Mesenchymal stem cell (in vitro differentiated cells and primary cell): ENCODE data around the gene LPCAT3.
A peak's percentile ranks its signal among the peaks of the same experiment; 100 is the strongest.

Experiments used
- DNase-seq: peaks from one replicate; pipeline ENCODE4 v3.0.0-alpha.2; 2013
- H2AFZ ChIP-seq: one replicate; pipeline ENCODE4 v1.6.1; 2013; ENCODE audit warnings: low read depth, mild to moderate bottlenecking, control low read depth, inconsistent platforms, low read length, moderate library complexity
- H2AK5ac ChIP-seq: 2 replicates; pipeline ENCODE4 v1.6.1; 2013; ENCODE audit warnings: low read length, moderate library complexity, mild to moderate bottlenecking, inconsistent platforms; ENCODE audit not compliant: severe bottlenecking
- H2BK120ac ChIP-seq: one replicate; pipeline ENCODE4 v1.6.1; 2013; ENCODE audit warnings: low read depth, mild to moderate bottlenecking, inconsistent platforms, low read length, moderate library complexity
- H2BK12ac ChIP-seq, 2 experiments: one replicate each; pipeline ENCODE4 v1.6.1; 2013; ENCODE audit warnings: inconsistent platforms in 2 of 2, low read length in 2 of 2, mild to moderate bottlenecking in 2 of 2, moderate library complexity in 2 of 2, control low read depth in 1 of 2
- H2BK15ac ChIP-seq: one replicate; pipeline ENCODE4 v1.6.1; 2013; ENCODE audit warnings: mild to moderate bottlenecking, low read depth, inconsistent platforms; ENCODE audit not compliant: poor library complexity, severe bottlenecking
- H2BK5ac ChIP-seq: 2 replicates; pipeline ENCODE4 v1.6.1; 2013; ENCODE audit warnings: low read depth, mild to moderate bottlenecking, low read length, control low read depth, inconsistent platforms; ENCODE audit not compliant: poor library complexity, severe bottlenecking
- H3K14ac ChIP-seq, 2 experiments: one replicate each; pipeline ENCODE4 v1.6.1; 2013; ENCODE audit warnings: inconsistent platforms in 2 of 2, low read length in 2 of 2, control low read depth in 1 of 2, mild to moderate bottlenecking in 1 of 2, moderate library complexity in 1 of 2
- H3K18ac ChIP-seq, 2 experiments: one replicate each; pipeline ENCODE4 v1.6.1; 2013; ENCODE audit warnings: inconsistent platforms in 2 of 2, low read length in 2 of 2, control low read depth in 1 of 2, low read depth in 1 of 2, mild to moderate bottlenecking in 1 of 2
- H3K23ac ChIP-seq, 2 experiments: one replicate each; pipeline ENCODE4 v1.6.1; 2013; ENCODE audit warnings: inconsistent platforms in 2 of 2, low read length in 2 of 2, mild to moderate bottlenecking in 2 of 2, moderate library complexity in 2 of 2, control low read depth in 1 of 2
- H3K27ac ChIP-seq: 2 replicates; pipeline ENCODE4 v1.5.1; 2013; ENCODE audit warnings: mild to moderate bottlenecking, moderate library complexity, low read length, control low read depth, inconsistent platforms; ENCODE audit not compliant: poor library complexity, severe bottlenecking
- H3K27me3 ChIP-seq, 2 experiments: 2 replicates each; pipeline versions ENCODE4 v1.6.1 to v1.7.0; 2013; ENCODE audit warnings: low read length in 2 of 2, mild to moderate bottlenecking in 2 of 2, moderate library complexity in 2 of 2, control low read depth in 1 of 2, inconsistent platforms in 1 of 2; ENCODE audit not compliant: control insufficient read depth in 1 of 2, insufficient read depth in 1 of 2
- H3K36me3 ChIP-seq, 2 experiments: 2 replicates each; pipeline versions ENCODE4 v1.6.1 to v1.7.0; 2013; ENCODE audit warnings: low read length in 2 of 2, control low read depth in 1 of 2, inconsistent platforms in 1 of 2, low read depth in 1 of 2, mild to moderate bottlenecking in 1 of 2; ENCODE audit not compliant: insufficient read depth in 2 of 2, control insufficient read depth in 1 of 2
- H3K4ac ChIP-seq, 2 experiments: one replicate each; pipeline ENCODE4 v1.6.1; 2013; ENCODE audit warnings: inconsistent platforms in 2 of 2, low read length in 2 of 2, mild to moderate bottlenecking in 2 of 2, moderate library complexity in 2 of 2, control low read depth in 1 of 2, low read depth in 1 of 2
- H3K4me1 ChIP-seq: 2 replicates; pipeline ENCODE4 v1.6.1; 2013; ENCODE audit warnings: low read depth, low read length, control low read depth; ENCODE audit not compliant: control insufficient read depth, insufficient read depth
- H3K4me2 ChIP-seq: 2 replicates; pipeline ENCODE4 v1.6.1; 2013; ENCODE audit warnings: low read length, mild to moderate bottlenecking, inconsistent platforms; ENCODE audit not compliant: poor library complexity, severe bottlenecking
- H3K4me3 ChIP-seq, 2 experiments: 2 replicates each; pipeline versions ENCODE4 v1.5.1 to v1.7.0; 2013; ENCODE audit warnings: low read length in 2 of 2, mild to moderate bottlenecking in 2 of 2, control low read depth in 1 of 2, low read depth in 1 of 2; ENCODE audit not compliant: insufficient read depth in 1 of 2
- H3K79me1 ChIP-seq: replicated peaks from 2 replicates; pipeline ENCODE4 v1.6.1; 2013; ENCODE audit warnings: mild to moderate bottlenecking, control low read depth, low read length, inconsistent platforms; ENCODE audit not compliant: poor library complexity, severe bottlenecking
- H3K9ac ChIP-seq: 2 replicates; pipeline ENCODE4 v1.7.0; 2013; ENCODE audit warnings: mild to moderate bottlenecking, low read length, moderate library complexity
- H3K9me3 ChIP-seq: 2 replicates; pipeline ENCODE4 v1.7.0; 2013; ENCODE audit warnings: mild to moderate bottlenecking, low read length; ENCODE audit not compliant: control insufficient read depth
- H4K8ac ChIP-seq: one replicate; pipeline ENCODE4 v1.6.1; 2013; ENCODE audit warnings: inconsistent platforms, mild to moderate bottlenecking, low read length, moderate library complexity
- H4K91ac ChIP-seq: one replicate; pipeline ENCODE4 v1.6.1; 2013; ENCODE audit warnings: mild to moderate bottlenecking, low read length, inconsistent platforms
- WGBS: methylation state at CpG from one replicate; pipeline ENCODE4 v1.1.7; 2013; ENCODE audit warnings: mixed read lengths; 5-methylcytosine and 5-hydroxymethylcytosine counted together

Gene LPCAT3

GRCh38 chr12:6950401-6950801 lies 67.9 kb downstream of the LPCAT3 start:
- no peak overlapping the region for H3K4me3 ChIP-seq
- H3K4me2 ChIP-seq, result no peak overlapping the region
- peaks cover 5% of the 10 kb centered on the region for H3K79me1 ChIP-seq
- no peak overlapping the region for H4K8ac ChIP-seq
- H3K9ac ChIP-seq, result no peak overlapping the region
- peaks cover 8 to 18% of the 10 kb centered on the region in 2 experiments for H3K36me3 ChIP-seq
- no peak overlapping the region for H4K91ac ChIP-seq
- no peak overlapping the region for H3K14ac ChIP-seq
- H2AK5ac ChIP-seq, result no peak overlapping the region
- H2BK5ac ChIP-seq, result no peak overlapping the region
- DNase-seq, result no peak
- WGBS, result 98% methylated on average over 1 of the region's 1 CpG
- H2BK15ac ChIP-seq, result no peak overlapping the region
- no peak overlapping the region for H3K4ac ChIP-seq
- H3K27ac ChIP-seq, result no peak overlapping the region
- H2AFZ ChIP-seq, result no peak overlapping the region
- peaks cover 0 to 15% of the 10 kb centered on the region in 2 experiments for H3K27me3 ChIP-seq
- no peak overlapping the region for H2BK120ac ChIP-seq
- no peak overlapping the region for H2BK12ac ChIP-seq
- H3K4me1 ChIP-seq, result peaks cover 27% of the 10 kb centered on the region
- no peak overlapping the region for H3K23ac ChIP-seq
- H3K9me3 ChIP-seq, result no peaks in the 10 kb centered on the region
- H3K18ac ChIP-seq, result no peak overlapping the region

GRCh38 chr12:6948873-6949594 lies 69.2 kb downstream of the LPCAT3 start:
- H4K91ac ChIP-seq, result no peak overlapping the region
- no peak overlapping the region for H3K4me2 ChIP-seq
- no peak overlapping the region for H2BK120ac ChIP-seq
- no peak overlapping the region for H2AFZ ChIP-seq
- H2BK5ac ChIP-seq, result no peak overlapping the region
- H3K79me1 ChIP-seq, result peaks cover 5% of the 10 kb centered on the region
- H3K4me1 ChIP-seq, result peaks cover 28% of the 10 kb centered on the region
- no peak overlapping the region for H2BK15ac ChIP-seq
- DNase-seq, result no peak
- H3K9ac ChIP-seq, result no peak overlapping the region
- H3K18ac ChIP-seq, result no peak overlapping the region
- no peaks in the 10 kb centered on the region for H3K9me3 ChIP-seq
- H3K27me3 ChIP-seq, result peaks cover 0 to 6% of the 10 kb centered on the region in 2 experiments
- no peak overlapping the region for H4K8ac ChIP-seq
- H2BK12ac ChIP-seq, result no peak overlapping the region
- H3K36me3 ChIP-seq, result peaks cover 10 to 11% of the 10 kb centered on the region in 2 experiments
- no peak overlapping the region for H3K27ac ChIP-seq
- no peak overlapping the region for H3K4me3 ChIP-seq
- H3K23ac ChIP-seq, result no peak overlapping the region
- no peak overlapping the region for H3K4ac ChIP-seq
- WGBS, result 95% methylated on average over 11 of the region's 15 CpGs
- H2AK5ac ChIP-seq, result no peak overlapping the region
- no peak overlapping the region for H3K14ac ChIP-seq

DNA sequence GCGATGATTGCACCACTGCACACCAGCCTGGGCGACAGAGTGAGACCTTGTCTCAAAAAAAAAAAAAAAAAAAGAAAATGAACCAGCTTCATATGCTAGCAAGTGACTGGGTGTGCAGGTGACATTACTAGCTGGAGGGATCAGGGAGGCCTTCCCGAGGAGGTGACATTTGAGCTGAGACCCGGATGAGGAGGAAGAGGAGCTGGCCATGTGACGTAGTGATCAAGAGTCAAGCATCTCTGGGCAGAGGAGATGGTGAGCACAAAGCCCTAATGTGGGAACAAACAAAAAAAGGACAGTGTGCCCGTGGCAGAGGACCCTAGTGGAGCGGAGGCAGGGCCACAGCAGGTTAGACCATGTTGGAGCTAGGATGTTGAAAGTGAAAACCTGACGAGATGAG lies 70.7 kb downstream of the LPCAT3 start:
- Histone ChIP-seq H3K9ac (no peak overlapping the region), H3K36me3 (peaks cover 10 to 11% of the 10 kb centered on the region in 2 experiments), H3K79me1 (peaks cover 5% of the 10 kb centered on the region)

DNA sequence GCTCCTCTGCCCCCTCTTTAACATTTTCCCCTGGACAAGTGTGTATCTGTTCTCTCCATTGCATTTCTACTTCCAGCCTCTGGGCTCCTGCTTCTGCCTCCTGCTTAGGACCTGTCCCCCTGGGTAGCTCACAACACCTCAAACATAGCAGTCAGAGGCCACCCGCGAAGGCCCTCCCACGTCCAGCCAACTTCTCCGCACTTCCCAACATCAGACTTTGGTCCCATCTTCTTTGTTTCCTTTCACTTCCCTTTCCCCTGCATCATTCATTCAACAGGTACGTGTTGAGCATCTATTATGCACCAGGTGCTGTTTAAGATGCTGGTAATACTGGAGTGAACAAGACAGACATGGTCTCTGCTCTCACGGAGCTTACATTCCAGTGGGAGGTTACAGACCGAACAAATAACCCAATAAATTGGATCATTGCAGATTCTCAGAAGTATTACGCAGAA lies 71.3 kb downstream of the LPCAT3 start:
- peak overlapping the region in 1 of 2 experiments; percentile 58 for H3K14ac ChIP-seq
- H3K36me3 ChIP-seq, result peaks cover 10 to 14% of the 10 kb centered on the region in 2 experiments
- H3K27me3 ChIP-seq, result peaks cover 0 to under 1% of the 10 kb centered on the region in 2 experiments
- no peak for DNase-seq
- H3K4me2 ChIP-seq, result peak overlapping the region; percentile 78
- no peak overlapping the region for H4K91ac ChIP-seq
- H2BK5ac ChIP-seq, result no peak overlapping the region
- H3K4ac ChIP-seq, result no peak overlapping the region
- no peak overlapping the region for H3K27ac ChIP-seq
- peak overlapping the region in 1 of 2 experiments; percentile 56 for H3K4me3 ChIP-seq
- WGBS, result 76% methylated on average over 8 of the region's 8 CpGs
- no peak overlapping the region for H2AK5ac ChIP-seq
- no peak overlapping the region for H2BK15ac ChIP-seq
- no peak overlapping the region for H3K23ac ChIP-seq
- no peak overlapping the region for H2BK120ac ChIP-seq
- H3K9ac ChIP-seq, result no peak overlapping the region
- H3K9me3 ChIP-seq, result no peaks in the 10 kb centered on the region
- H3K79me1 ChIP-seq, result peaks cover 5% of the 10 kb centered on the region
- no peak overlapping the region for H2BK12ac ChIP-seq
- H3K18ac ChIP-seq, result peak overlapping the region in 1 of 2 experiments; percentile 49
- no peak overlapping the region for H2AFZ ChIP-seq
- peaks cover 28% of the 10 kb centered on the region for H3K4me1 ChIP-seq
- H4K8ac ChIP-seq, result no peak overlapping the region

More for the DNA sequence above, 70.7 kb downstream of the LPCAT3 start:
- Histone ChIP-seq H3K27me3 (peaks cover 0 to 6% of the 10 kb centered on the region in 2 experiments), H2BK120ac (no peak overlapping the region), H3K27ac (no peak overlapping the region), H4K91ac (peak overlapping the region; percentile 23), H3K4me2 (no peak overlapping the region), H3K9me3 (no peaks in the 10 kb centered on the region), H2AFZ (no peak overlapping the region), H3K14ac (no peak overlapping the region), H2BK12ac (no peak overlapping the region), H3K23ac (no peak overlapping the region), H4K8ac (no peak overlapping the region), H3K18ac (no peak overlapping the region), H2BK5ac (no peak overlapping the region), H3K4me1 (peaks cover 31% of the 10 kb centered on the region), H3K4ac (no peak overlapping the region), H2AK5ac (no peak overlapping the region), H2BK15ac (no peak overlapping the region), H3K4me3 (no peak overlapping the region)
- 95% methylated on average over 8 of the region's 8 CpGs for WGBS
- no peak for DNase-seq
